NCI-H2227 (cell line): ENCODE data around the gene PPM1E.
"Not testable (repeated sequence)": the region's sequence is repeated elsewhere in the genome, so short reads cannot be mapped to it uniquely, and the experiment has no call there.

Source experiments
- DNase-seq: peaks from one replicate; lab custom pipeline; 2025; ENCODE audit not compliant: unreplicated experiment; lab: John Stamatoyannopoulos, UW

PPM1E gene

GRCh38 chr17:58778482-58778881 lies 22.8 kb downstream of the PPM1E start:
- DNase-seq = not testable (repeated sequence)

- DNase-seq = no peak
These were observed 23.8 kb downstream of the PPM1E start for GRCh38 chr17:58779446-58779845.

GRCh38 chr17:58783380-58783779 lies 27.7 kb downstream of the PPM1E start:
- peak; percentile 56 for DNase-seq

DNA sequence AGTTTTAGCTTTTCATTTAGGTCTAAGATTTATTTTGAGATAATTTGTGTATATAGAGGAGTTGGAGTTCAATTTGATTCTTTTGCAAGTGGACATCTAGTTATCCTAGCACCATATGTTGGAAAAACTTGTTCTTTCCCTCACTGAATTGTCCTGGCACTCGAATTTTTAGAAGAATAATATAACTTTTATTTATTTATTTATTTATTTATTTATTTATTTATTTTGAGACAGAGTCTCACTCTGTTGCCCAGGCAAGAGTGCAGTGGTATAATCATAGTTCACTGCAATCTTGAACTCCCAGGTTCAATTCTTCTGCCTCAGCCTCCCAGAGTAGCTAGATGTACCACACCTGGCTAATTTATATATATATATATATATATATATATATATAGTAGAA lies 29.4 kb downstream of the PPM1E start:
- DNase-seq = no peak

DNA sequence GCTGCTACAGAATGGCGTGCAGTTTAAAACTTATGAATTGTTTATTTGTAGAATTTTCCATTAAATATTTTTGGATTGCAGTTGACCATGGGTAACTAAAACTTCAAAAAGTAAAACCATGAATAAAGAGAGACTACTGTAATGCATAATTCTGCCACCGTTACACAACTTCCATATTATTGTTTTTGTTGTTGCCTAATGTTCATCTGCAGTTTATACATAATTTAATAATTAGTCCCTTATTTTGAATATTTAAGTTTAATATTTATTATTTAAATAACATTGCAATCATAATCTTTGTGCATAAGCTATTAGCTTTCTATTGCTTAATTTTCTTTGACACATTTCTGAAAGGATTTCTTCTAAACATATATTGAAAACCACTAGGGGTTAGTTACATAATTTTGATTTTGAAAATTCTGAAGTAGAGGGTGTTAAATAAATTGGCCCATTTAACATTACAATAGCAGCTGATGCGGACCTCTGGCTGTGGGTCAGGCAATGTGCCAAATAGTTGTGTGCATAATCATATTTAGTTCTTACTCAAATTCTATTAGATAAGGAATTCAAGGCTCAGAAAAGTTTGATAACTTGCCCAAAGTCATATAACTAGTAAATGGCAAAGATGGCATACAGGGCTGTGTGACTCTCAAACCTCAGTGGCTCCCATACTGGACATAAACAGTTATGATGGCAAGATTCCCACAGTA lies 31.1 kb downstream of the PPM1E start:
- DNase-seq = no peak

- DNase-seq = no peak
These were observed 32.5 kb downstream of the PPM1E start for GRCh38 chr17:58788199-58788598.

DNA sequence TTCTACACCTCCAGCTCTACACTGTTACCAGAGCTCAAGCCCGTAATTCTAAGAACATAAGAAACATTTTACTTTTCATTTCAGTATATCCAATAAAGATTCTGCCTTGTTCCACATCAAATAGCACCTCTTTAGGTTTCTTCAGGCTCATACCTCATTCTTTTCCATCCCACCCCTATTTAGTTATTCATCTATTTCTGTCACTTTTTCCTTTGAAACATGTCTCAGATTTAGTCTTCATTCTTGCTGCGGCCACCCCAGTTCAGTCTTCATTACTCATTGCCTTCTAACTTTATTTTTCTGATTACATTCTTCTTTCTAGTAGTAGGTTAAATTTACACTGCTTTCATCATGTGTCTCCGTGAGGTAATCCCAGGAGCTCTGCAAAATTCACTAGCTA lies 33.5 kb downstream of the PPM1E start:
- DNase-seq = no peak

DNA sequence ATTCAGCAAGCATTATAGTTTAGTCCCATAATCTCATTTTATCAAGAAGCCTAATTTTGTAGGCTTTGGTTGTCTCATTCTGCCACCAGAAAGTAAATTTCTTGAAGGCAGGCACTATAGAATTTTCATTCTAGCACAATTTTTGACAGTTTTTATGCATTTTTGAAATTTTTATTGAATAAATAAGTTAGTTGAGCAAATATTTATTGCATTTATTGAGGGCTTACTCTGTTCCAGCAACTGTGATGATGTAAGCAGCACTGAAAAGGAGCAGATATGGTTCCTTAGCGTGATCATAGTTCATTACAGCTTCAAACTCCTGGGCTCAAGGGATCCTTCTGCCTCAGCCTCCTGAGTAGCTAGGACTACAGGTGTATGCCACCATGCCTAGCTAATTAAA lies 34.2 kb downstream of the PPM1E start:
- DNase-seq = no peak

DNA sequence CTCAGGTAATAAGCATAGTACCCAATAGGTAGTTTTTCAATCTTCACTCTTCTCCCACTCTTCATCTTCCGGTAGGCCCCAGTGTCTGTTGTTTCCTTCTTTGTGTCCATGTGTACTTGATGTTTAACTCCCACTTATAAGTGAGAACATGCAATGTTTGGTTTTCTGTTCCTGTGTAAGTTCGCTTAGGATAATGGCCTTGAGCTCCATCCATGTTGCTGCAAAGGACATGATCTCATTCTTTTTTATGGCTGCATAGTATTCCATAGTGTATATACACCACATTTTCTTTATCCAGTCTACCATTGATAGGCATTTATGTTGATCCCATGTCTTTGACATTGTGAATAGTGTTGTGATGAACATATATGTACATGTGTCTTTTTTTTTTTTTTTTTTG lies 38.9 kb downstream of the PPM1E start:
- DNase-seq = not testable (repeated sequence)

DNA sequence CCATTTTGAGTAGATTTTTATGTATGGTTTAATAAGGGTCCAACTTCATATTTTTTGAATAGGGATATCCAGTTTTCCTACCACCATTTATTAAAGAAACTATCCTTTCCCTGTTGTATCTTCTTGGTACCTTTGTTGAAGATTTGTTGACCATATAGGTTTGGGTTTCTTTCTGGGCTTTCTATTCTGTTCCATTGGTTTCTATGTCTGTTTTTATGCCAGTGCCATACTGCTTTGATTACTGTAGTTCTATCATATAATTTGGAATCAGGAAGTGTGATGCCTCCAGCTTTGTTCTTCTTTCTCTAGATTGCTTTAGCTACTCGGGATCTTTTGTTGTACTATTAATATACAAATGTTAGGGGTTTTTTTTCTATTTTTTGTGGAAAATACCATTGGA lies 46.5 kb downstream of the PPM1E start:
- no peak for DNase-seq

DNA sequence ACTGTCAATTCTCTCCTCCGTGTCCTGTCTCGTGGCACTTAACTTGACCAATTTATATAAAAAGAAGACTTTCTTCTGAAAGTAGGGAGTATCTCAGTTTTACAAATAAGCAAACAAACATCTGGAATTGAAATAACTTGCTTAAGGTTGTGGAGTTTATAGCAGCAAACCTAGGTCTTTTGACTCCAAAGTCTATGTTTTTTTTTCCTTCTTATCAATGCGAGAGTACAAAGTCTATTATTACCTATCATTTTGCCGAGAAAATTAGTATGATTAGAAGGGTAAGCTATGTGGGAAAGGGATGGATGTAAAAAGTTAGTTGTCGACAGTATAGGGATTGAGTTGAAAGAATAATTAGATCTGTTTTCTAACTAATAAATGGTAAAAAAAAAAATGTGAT lies 50.4 kb downstream of the PPM1E start:
- no peak for DNase-seq

DNA sequence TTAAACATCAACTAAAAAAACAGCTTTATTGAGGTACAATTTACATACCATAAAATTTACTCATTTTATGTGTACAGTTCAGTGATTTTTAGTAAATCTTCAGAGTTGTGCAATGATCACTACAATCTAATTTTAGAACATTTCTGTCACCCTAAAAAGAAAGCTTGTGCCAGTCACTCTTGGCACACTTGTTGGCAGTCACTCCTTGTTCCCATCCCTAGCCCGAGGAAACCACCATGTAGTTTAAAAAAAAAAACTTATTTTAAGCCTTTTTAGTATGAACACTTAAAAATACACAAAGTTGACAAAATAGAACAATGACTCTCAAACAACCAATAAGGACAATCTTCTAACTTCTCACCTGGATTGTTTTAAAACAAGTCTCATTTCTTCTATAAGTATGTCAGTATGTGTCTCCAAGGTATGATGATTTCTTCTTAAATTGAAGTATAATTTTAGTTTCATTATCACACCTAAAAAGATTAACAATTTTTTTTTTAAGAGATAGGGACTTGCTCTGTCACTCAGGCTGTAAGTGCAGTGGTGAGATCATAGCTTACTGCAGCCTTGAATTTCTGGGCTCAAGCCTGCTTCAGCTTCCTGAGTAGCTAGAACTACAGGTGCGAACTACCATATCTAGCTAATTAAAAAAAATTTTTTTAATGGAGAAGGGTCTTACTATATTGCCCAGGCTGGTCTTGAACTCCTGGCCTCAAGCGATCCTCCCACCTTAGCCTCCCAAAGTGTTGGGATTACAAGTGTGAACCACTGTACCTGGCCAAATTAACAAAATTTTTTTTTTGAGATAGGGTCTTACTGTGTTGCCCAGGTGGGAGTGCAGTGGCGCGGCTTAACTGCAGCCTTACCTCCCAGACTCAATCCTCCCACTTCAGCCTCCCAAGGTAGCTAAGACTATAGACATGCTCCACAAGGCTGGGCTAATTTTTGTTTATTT lies 53.2 kb downstream of the PPM1E start:
- no peak for DNase-seq

- no peak for DNase-seq
These were observed 53.9 kb downstream of the PPM1E start for GRCh38 chr17:58809564-58809936.

DNA sequence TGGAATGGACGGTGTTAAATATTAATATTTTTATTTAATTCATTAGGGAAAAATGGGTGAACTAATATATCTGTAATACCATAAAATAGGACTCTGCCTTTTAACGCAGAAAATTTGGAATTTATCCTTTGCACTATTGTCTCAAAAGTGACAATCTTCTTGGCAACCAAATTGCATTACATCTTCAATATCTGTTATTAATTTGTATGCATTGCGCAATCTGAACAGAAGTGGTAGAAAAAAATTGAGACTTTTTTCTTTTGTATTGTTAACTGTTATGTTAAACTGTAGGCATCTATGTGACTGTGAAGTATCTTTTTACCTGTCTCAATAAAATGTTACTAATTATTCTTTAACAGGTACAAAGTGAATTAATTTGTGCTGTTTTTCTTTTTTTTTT lies 55.6 kb downstream of the PPM1E start:
- DNase-seq = no peak

- no peak for DNase-seq
These were observed 58.1 kb downstream of the PPM1E start for GRCh38 chr17:58813712-58814111.

GRCh38 chr17:58818654-58819053 lies 63.0 kb downstream of the PPM1E start:
- DNase-seq = no peak

- DNase-seq = peak; percentile 34
These were observed 66.7 kb downstream of the PPM1E start for GRCh38 chr17:58822148-58823050.

DNA sequence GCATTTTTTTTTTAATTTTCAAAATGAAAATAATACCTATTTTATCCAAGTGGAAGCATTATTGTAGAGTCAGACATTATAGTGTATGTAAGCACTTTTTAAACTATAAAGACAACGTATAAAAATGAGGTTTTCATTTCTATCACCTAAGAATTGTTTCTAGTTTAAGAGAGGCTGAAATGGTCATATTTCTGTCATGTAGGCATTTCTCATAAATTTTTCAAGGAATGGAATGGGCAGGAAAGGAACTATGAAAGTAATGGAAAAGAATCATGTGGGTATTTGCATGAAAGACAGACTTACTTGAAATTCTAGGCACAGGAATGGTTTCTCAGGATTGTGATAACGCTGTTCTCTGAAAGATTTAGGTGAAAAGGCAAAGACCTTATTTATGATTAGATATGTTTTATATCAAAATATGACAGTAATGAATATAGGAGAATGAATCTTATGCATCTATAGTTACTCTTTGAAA lies 67.4 kb downstream of the PPM1E start:
- DNase-seq = no peak

DNA sequence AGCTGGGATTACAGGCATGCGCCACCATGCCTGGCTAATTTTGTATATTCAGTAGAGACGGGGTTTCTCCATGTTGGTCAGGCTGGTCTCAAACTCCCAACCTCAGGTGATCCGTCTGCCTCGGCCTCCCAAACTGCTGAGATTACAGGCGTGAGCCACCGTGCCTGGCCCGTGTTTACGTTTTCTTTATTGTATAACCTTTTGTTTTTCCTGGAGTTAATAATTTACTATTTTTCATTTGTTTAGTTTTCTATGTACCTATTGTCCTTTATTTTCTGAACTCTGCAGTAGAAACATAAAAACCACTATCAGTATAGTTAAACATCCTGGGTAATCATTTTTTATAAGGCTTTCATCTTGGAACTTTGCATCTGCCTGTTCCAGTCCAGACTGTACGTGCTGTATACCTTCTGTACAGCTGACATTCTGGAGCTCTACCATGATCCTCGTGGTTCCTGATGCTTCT lies 73.6 kb downstream of the PPM1E start:
- no peak for DNase-seq

- no peak for DNase-seq
These were observed 76.1 kb downstream of the PPM1E start for GRCh38 chr17:58831780-58832179.

DNA sequence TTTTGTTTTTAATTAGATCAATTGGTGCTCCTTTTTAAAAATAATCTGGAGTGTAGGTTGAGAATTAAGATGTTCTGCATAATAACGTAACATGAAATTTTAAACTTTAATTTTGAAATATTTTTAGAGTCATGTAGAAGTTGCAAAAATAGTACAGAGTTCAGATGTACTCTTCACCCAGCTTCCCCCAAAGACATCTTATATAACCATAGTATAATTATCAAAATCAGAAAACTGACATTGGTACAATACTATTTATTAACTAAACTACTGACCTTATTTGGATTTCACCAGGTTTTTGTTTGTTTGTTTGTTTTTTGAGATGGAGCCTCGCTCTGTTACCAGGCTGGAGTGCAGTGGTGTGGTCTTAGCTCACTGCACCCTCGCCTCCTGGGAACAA lies 76.9 kb downstream of the PPM1E start:
- DNase-seq = no peak
